Skeletal muscle tissue (tissue), 4 donors: Measurements from ENCODE around the gene HDAC4. TPM values are rescaled to one million over a fixed set of nuclear protein-coding genes. Genes with fewer than 3 reads are reported as not detected.
A peak's percentile ranks its signal among the peaks of the same experiment; 100 is the strongest.

Experiments used
- H3K27ac ChIP-seq: one replicate; pipeline ENCODE4 v1.7.0; 2013; ENCODE audit warnings: mild to moderate bottlenecking, low read depth, low read length, inconsistent platforms
- H3K27me3 ChIP-seq, 3 donors: one replicate each; pipeline ENCODE4 v1.7.0; 2013; ENCODE audit warnings: low read length in 3 of 3; ENCODE audit not compliant: control insufficient read depth in 3 of 3, insufficient read depth in 3 of 3
- H3K36me3 ChIP-seq, 3 donors: one replicate each; pipeline ENCODE4 v1.7.0; 2013; ENCODE audit warnings: low read length in 3 of 3; ENCODE audit not compliant: control insufficient read depth in 3 of 3, insufficient read depth in 3 of 3
- H3K4me1 ChIP-seq, 3 donors: one replicate each; pipeline ENCODE4 v1.7.0; 2013; ENCODE audit warnings: low read length in 3 of 3, mild to moderate bottlenecking in 3 of 3; ENCODE audit not compliant: control insufficient read depth in 3 of 3, insufficient read depth in 3 of 3
- H3K4me3 ChIP-seq, 3 donors: one replicate each; pipeline ENCODE4 v1.7.0; 2013; ENCODE audit warnings: low read length in 3 of 3
- H3K9ac ChIP-seq, 3 donors: one replicate each; pipeline ENCODE4 v1.7.0; 2013; ENCODE audit warnings: low read length in 3 of 3, mild to moderate bottlenecking in 3 of 3, moderate library complexity in 2 of 3, low read depth in 1 of 3
- H3K9me3 ChIP-seq, 3 donors: one replicate each; pipeline ENCODE4 v1.7.0; 2013; ENCODE audit warnings: low read length in 3 of 3; ENCODE audit not compliant: control insufficient read depth in 3 of 3
- total RNA-seq: library from RNA; depleted of rRNA; stranded (reverse); fragments of >200 nt; gene quantifications from one replicate; pipeline ENCODE4 v1.2.3, GENCODE V29; 2014
- donor health status: Osteomylitis.

The HDAC4 gene
- total RNA-seq, 1 donor from 2014 or later: 23.5 TPM

- Histone ChIP-seq H3K4me3 (peak overlapping the region in 2 of 3 donors; percentile 35 to 55), H3K27me3 (no peaks in the 10 kb centered on the region), H3K36me3 (no peaks in the 10 kb centered on the region), H3K9ac (peak overlapping the region; percentile 42 to 74 (median 73)), H3K4me1 (peaks cover 63 to 90% (median 74%) of the 10 kb centered on the region in 3 donors), H3K9me3 (no peaks in the 10 kb centered on the region), H3K27ac (peak overlapping the region; percentile 91)
These were observed 173.0 kb downstream of the HDAC4 start for GRCh38 chr2:239227661-239228371.

DNA sequence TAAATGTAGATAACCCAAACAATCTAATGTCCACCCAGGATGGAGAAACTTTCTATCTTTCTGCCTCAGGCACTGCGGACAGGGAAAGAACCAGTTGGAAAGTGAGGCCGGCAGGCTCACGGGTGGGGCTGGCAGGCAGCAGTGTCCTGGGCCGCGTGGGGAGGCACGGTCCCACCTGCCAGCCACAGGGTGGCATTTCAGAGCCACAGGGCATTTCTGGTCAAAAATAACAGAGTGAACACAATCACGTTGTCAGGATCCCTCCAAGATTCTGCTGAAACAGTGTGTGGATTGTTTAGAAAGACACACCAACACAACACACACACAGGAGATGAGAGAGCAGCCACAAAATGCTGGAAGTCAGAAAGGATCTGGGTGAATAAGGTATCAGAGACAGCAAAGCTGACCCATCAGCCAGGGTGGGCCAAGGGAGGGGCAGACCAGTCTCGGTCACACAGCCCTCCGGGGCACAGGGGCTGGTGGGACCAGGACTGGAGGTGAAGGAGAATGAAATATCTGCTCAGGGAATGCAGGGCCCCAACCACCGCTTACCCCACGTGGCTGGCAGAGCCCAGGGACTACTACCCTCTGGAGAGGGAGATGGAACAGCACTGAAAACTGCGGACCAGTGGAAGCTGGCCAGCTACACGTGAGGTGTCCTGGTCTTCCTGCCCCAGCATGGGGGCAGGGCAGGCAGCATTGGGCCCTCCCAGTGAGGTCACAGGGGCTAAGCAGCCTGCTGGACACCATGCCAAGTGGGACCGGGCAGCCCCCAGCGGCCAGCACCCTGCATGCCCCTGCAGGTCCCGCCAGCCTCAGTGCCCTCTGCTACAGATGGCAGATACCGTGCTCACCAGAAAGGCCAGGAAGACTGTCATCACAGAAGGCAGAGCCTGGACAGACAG lies 173.9 kb downstream of the HDAC4 start:
- H3K9ac ChIP-seq: peak overlapping the region; percentile 42 to 74 (median 73)
- H3K27me3 ChIP-seq: no peaks in the 10 kb centered on the region
- no peaks in the 10 kb centered on the region for H3K36me3 ChIP-seq
- H3K27ac ChIP-seq: peak overlapping the region; percentile 91
- H3K4me1 ChIP-seq: peaks cover 72 to 90% (median 78%) of the 10 kb centered on the region in 3 donors
- no peaks in the 10 kb centered on the region for H3K9me3 ChIP-seq
- H3K4me3 ChIP-seq: peak overlapping the region; percentile 9 to 55 (median 29)

- Histone ChIP-seq H3K9ac (peak overlapping the region in 2 of 3 donors; percentile 42 to 73), H3K4me3 (peak overlapping the region in 2 of 3 donors; percentile 18 to 41), H3K9me3 (no peaks in the 10 kb centered on the region), H3K36me3 (no peaks in the 10 kb centered on the region), H3K27ac (peak overlapping the region; percentile 91), H3K27me3 (no peaks in the 10 kb centered on the region), H3K4me1 (peaks cover 81 to 92% (median 83%) of the 10 kb centered on the region in 3 donors)
These were observed 174.8 kb downstream of the HDAC4 start for GRCh38 chr2:239225871-239226561.

DNA sequence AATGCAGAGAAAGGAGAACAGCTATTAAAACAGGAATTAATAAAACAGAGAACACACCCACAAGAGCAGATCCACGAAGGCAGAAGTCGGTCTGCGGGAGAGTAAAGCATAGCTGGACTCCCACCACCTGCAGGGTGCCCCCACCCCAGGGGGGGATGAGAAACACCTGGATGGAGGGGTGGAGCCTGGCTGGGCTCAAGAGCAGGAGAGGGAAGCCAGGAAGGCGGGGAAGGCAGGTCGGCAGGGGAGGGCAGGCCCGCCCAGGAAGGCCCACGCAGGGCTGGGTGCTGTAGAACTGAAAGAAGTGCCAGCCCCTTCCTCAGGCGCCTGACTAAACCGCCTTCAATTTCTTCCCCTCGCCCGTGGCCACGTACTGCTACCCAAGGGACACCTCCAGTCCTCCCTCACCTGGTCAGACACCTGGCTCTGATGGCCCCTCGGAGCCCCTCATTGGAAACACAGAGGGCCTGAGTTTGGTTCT lies 175.4 kb downstream of the HDAC4 start:
- Histone ChIP-seq H3K9ac (peak overlapping the region in 1 of 3 donors; percentile 10), H3K27me3 (no peaks in the 10 kb centered on the region), H3K36me3 (no peaks in the 10 kb centered on the region), H3K9me3 (no peaks in the 10 kb centered on the region), H3K27ac (peak overlapping the region; percentile 91), H3K4me1 (peaks cover 80 to 90% (median 81%) of the 10 kb centered on the region in 3 donors), H3K4me3 (peak overlapping the region in 1 of 3 donors; percentile 18)

DNA sequence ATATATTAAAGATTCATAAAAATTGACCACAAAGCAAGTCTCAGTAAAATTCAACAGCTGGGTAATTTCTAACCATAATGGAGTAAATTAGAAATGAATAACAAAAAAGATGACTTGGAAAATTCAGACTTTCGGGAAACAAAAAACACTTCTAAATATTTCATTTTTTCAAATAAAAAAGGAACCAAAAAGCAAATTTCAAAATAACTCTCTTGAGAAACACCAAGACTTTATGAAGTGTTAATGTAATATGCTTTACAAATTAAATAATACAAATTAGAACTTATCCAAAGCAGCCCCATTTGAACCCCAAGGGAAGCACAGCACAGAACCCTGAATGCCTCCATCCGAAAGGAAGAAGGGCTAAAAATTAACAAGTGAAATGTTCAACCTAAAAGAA lies 175.9 kb downstream of the HDAC4 start:
- H3K9ac ChIP-seq: no peak overlapping the region
- no peak overlapping the region for H3K4me3 ChIP-seq
- no peaks in the 10 kb centered on the region for H3K27me3 ChIP-seq
- H3K27ac ChIP-seq: peak overlapping the region; percentile 91
- peaks cover 77 to 85% (median 84%) of the 10 kb centered on the region in 3 donors for H3K4me1 ChIP-seq
- H3K9me3 ChIP-seq: no peaks in the 10 kb centered on the region
- H3K36me3 ChIP-seq: no peaks in the 10 kb centered on the region

- Histone ChIP-seq H3K4me1 (peaks cover 77 to 80% (median 78%) of the 10 kb centered on the region in 3 donors), H3K27ac (peak overlapping the region; percentile 77), H3K36me3 (no peaks in the 10 kb centered on the region), H3K4me3 (peak overlapping the region in 1 of 3 donors; percentile 30), H3K9ac (peak overlapping the region in 2 of 3 donors; percentile 6 to 21), H3K27me3 (no peaks in the 10 kb centered on the region), H3K9me3 (no peaks in the 10 kb centered on the region)
These were observed 176.6 kb downstream of the HDAC4 start for GRCh38 chr2:239224199-239224570.

DNA sequence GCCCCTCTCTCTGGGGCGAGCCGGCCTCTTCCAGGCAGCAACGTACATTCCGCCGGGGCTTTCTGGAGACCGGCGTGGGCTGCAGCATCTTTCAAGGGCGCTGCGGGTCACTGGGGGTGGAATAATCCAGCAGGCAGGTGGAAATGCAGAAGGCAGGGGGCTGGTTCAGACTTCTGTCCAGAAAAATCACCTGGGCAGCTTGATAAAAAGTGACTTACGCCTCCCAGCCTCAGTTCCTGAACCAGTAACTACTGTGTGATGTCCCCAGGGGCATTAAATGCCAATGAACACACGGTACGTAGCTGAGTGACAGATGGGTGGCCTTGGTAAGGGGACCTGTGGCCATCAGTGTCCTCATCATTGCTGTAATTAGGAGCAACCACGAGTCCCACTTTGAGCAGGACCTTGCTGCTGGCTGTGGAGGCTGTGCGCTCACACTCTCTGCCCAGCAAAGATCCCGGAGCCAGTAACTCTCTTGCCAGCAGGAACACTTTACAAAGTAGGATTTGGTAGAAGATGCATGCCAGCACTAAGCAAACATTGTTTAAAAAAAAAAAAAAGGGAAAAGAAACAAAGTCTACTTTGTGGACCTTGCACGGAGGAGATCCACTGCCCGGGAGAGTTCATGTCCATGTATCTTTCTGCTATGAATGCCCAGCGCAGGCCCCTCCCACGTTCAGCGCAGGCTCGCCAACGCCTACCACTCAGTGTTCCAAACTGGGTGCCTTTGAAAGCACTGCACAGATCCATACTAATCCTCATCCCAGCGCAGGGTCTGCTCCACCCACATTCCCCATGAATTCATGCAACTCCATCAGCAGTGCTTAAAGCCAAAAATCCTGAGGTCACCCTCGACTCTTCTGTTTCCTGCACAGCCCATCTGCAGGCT lies 177.3 kb downstream of the HDAC4 start:
- Histone ChIP-seq H3K36me3 (no peaks in the 10 kb centered on the region), H3K9ac (peak overlapping the region; percentile 55 to 61 (median 60)), H3K9me3 (no peaks in the 10 kb centered on the region), H3K27ac (peak overlapping the region; percentile 77), H3K4me1 (peaks cover 74 to 79% (median 76%) of the 10 kb centered on the region in 3 donors), H3K4me3 (peak overlapping the region; percentile 32 to 56 (median 49)), H3K27me3 (no peaks in the 10 kb centered on the region)

GRCh38 chr2:239222706-239223309 lies 178.0 kb downstream of the HDAC4 start:
- Histone ChIP-seq H3K27ac (peak overlapping the region; percentile 77), H3K9ac (peak overlapping the region; percentile 55 to 61 (median 60)), H3K36me3 (no peaks in the 10 kb centered on the region), H3K27me3 (no peaks in the 10 kb centered on the region), H3K9me3 (no peaks in the 10 kb centered on the region), H3K4me1 (peaks cover 67 to 71% (median 68%) of the 10 kb centered on the region in 3 donors), H3K4me3 (peak overlapping the region; percentile 10 to 56 (median 36))
